AG09309 (cell line): Measurements from ENCODE around the gene IL4I1.

Experiments
- DNase-seq: peaks from one replicate; pipeline ENCODE4 v3.0.0-alpha.2; 2010; ENCODE audit warnings: low read depth
- H3K4me3 ChIP-seq: 2 replicates; pipeline ENCODE4 v1.5.1; 2011; ENCODE audit warnings: mild to moderate bottlenecking, low read depth, low read length, moderate library complexity; ENCODE audit not compliant: control insufficient read depth
- TF ChIP-seq, protein P1 (sequence below): IDR thresholded peaks from 2 replicates; pipeline ENCODE4 v1.5.1; 2011; ENCODE audit warnings: mild to moderate bottlenecking, low read depth, low read length, inconsistent platforms; ENCODE audit not compliant: insufficient read depth, control insufficient read depth; ENCODE audit errors: missing control alignments

IL4I1 gene

DNA sequence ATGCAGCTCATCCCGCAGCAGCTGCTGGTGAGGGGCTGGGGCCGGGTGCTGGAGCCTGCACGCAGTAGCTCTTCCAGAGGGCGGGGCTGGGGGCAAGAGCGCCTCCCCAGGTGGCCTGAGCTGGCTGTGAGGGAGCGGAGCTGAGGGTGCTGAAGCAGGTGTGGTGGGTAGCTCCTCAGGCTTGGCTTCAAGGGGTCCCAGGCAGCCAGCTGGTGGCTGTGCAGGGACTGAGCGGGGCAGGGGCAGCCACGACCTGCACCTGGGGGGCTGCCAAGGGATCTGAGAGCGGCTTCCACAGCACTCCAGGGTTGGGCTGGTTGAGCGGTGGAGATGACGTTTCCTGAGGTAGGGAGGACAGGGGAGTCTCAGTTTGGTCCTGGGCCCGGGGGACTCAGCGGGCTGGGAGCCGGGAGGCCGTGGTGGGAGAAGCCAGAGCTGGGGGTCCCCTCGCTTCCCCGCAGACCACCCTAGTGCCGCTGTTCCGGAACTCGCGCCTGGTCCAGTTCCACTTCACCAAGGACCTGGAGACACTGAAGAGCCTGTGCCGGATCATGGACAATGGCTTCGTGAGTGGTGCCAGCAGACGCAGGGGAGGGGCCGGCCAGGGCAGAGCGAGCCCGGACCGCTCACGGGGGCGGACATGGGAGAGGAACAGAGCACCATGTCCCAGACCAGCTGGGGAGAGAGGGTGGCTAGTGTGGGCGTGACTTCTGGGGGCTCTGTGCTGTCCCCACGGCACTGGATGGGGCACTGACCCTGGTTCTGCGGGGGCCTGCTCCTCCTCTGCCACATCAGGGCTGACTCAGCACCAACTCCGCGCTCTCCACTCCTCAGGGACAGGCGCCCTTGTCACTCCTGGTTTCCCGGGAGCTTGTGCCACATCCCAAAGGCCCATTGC, 38.4 kb downstream of the IL4I1 start:
- no peak for DNase-seq
- H3K4me3 ChIP-seq = no peak overlapping the region
- TF ChIP-seq, protein P1, sequence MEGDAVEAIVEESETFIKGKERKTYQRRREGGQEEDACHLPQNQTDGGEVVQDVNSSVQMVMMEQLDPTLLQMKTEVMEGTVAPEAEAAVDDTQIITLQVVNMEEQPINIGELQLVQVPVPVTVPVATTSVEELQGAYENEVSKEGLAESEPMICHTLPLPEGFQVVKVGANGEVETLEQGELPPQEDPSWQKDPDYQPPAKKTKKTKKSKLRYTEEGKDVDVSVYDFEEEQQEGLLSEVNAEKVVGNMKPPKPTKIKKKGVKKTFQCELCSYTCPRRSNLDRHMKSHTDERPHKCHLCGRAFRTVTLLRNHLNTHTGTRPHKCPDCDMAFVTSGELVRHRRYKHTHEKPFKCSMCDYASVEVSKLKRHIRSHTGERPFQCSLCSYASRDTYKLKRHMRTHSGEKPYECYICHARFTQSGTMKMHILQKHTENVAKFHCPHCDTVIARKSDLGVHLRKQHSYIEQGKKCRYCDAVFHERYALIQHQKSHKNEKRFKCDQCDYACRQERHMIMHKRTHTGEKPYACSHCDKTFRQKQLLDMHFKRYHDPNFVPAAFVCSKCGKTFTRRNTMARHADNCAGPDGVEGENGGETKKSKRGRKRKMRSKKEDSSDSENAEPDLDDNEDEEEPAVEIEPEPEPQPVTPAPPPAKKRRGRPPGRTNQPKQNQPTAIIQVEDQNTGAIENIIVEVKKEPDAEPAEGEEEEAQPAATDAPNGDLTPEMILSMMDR = no peak

DNA sequence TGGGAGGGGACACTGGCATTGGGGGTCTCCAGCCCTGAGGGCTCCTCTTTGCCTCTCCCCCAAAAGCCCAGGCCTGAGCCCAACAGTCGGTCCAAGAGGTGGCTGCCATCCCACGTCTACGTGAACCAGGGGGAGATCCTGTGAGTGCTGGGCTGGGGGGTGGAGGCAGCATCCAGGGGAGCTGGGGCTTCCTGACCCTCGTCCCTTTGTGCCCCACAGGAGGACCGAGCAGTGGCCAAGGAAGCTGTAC, 38.9 kb downstream of the IL4I1 start:
- no peak overlapping the region for H3K4me3 ChIP-seq
- no peak for DNase-seq
- TF ChIP-seq, protein P1 = no peak

DNA sequence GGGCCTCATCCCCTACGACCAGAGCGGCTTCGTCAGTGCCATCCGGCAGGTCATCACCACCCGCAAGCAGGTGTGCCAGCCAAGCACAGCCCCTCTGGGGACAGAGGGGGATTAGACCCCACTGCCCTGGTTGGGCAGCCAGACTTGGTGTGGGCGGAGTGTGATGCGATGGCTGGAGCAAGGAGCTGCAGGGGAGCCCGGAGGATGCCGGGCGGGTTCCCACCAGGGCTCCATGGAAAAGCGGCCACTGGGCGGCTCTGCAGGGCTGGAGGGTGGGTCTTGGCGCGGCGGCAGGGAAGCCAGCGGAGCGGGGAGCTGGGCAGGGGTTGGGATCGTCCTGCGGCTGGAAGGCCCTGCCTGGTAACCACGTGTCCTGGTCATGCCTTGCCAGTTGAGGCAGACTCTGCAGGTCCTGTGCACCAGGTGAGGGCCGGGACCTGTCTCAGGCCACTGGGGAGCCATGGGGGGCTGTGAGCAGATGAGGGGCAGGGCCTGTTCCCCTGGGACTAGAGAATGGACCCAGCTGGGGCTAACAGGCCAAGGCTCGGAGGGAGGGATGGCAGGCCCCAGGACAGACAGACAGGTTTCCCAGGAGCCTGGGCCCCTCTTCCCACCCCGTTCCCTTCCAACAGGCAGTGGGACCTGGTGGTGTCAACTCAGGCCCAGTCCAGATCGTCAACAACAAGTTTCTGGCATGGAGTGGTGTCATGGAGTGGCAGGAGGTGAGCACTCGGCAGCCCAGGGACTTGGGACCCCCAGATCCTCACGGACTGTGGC, 39.4 kb downstream of the IL4I1 start:
- H3K4me3 ChIP-seq = no peak overlapping the region
- no peak for DNase-seq
- TF ChIP-seq, protein P1 = no peak

DNA sequence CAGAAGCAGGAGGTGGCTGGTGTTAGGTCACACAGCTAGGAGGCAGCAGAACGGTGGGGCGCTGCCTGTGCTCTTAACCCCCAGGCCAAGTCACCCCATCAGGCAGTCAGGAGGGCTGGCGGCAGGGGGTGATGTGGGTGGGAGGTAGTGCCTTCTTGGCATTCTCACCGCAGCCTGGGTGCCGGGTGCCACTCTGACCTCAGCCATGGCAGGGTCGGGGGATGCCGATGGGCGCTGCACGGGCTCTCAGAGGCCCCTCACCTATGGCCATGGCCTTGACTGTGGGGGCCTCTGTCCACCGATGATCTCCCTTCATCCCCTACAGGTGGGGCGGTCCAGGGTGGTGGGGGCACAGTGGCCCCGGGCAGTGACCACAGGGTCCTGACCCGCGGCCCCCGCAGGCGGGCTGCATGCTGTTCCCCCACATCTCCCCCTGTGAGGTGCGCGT, 40.1 kb downstream of the IL4I1 start:
- TF ChIP-seq, protein P1 = no peak
- H3K4me3 ChIP-seq = no peak overlapping the region
- no peak for DNase-seq

DNA sequence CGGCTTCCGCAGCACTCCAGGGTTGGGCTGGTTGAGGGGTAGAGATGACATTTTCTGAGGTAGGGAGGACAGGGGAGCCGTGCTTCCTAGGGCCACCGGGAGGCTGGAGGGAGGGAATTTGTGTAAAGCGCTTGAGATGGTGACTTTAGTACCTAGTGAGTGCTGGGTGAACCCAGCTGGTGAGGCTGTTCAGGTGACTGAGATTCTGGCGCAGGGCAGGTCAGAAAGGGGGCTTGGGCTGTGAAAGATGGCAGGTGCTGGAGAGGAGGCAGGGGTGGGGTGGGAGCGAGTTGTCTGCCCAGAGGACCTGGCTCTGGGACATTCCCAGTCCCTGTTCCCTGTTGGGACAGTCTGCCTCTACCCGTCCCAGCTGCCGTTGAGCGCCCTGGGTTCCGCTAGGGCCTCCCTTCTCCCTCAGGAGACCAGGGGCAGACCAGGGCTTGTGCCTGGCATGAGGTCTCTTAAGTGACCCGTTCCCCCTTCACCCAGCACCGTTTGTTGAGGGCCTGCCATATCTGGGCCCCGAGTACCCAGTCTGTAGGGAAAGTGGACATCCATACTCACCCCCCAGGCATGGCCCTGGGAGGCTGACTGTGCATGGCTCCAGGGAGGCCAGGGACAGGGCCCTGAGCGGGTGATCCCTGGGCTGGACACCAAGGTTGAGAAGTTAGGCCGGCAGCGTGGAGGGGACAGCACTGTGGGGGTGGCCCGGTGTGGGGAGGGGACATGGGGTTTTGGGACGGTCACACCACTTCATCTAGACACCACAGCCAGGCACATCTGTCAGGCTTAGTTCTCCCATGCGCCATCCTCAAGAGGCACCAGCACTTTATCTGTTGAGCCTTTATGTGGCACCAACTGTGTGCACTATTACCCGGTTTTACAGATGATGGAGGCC, 40.8 kb downstream of the IL4I1 start:
- no peak overlapping the region for H3K4me3 ChIP-seq
- TF ChIP-seq, protein P1 = no peak
- DNase-seq = no peak

DNA sequence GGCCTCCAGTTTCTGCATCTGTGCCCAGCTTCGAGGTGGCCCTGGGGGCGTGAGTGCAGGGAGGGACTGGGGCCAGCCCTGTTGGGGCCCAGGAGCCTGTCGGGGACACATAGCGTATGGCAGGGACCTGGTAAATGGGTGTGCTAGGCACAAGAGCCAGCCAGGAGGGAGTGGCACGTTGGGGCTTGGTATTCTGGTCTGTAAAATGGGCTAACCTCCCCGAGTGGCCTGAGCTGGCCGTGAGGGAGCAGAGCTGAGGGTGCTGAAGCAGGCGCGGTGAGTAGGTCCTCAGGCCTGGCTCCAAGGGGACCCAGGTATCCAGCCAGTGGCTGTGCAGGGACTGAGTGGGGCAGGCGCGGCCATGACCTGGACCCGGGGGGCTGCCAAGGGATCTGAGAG, 41.4 kb downstream of the IL4I1 start:
- H3K4me3 ChIP-seq = no peak overlapping the region
- TF ChIP-seq, protein P1 = no peak
- DNase-seq = no peak
